H1 (cell line): ENCODE measurements around the gene ZNF597. TPM values are rescaled to one million over a fixed set of nuclear protein-coding genes. Genes with fewer than 3 reads are reported as not detected.

Experiments used
- RFX5 ChIP-seq: IDR thresholded peaks from 2 replicates; pipeline ENCODE4 v1.6.1; 2011; ENCODE audit warnings: low read depth, low read length, improper control_type of control experiment, borderline replicate concordance
- TAF1 ChIP-seq: IDR thresholded peaks from 2 replicates; pipeline ENCODE4 v1.6.1; 2011; ENCODE audit warnings: mild to moderate bottlenecking, low read depth, low read length
- polyA plus RNA-seq, 7 experiments: library from polyadenylated mRNA; depleted of rRNA in 3 of 7; stranded (reverse) in 5 of 7; unstranded in 2 of 7; fragments of >200 nt in 5 of 7; fragments of 200-250 nt in 2 of 7; gene quantifications; 1 replicate in 5 of 7; 2 replicates in 1 of 7; 4 replicates in 1 of 7; pipeline versions ENCODE4 v1.2.1 to v1.2.3, GENCODE V29; 2011 to 2013; ENCODE audit warnings: missing spikeins in 2 of 7, mixed read lengths in 2 of 7
- total RNA-seq: library from RNA; stranded (reverse); fragmentation: NEBNext Ultra II Directional; extraction: Animal tissue kit (Norgen Biotek cat#: 25700); gene quantifications from 2 replicates; pipeline ENCODE4 v1.2.1, GENCODE V29; 2021
- TF ChIP-seq, protein P1 (sequence below): fragments of 300-600 bp; sonication (generic); IDR thresholded peaks from 2 replicates; pipeline ENCODE4 v1.7.1; 2012; ENCODE audit warnings: low read length, moderate library complexity, mild to moderate bottlenecking, inconsistent platforms; ENCODE audit not compliant: insufficient replicate concordance
- TF ChIP-seq, protein P2 (sequence below): IDR thresholded peaks from 2 replicates; pipeline ENCODE4 v1.6.1; 2011; ENCODE audit warnings: low read length, improper control_type of control experiment

The ZNF597 gene
- total and polyA plus RNA-seq, 2 of the 8 experiments (the other 6 are each of a cell fraction or from before 2014, with no cell fraction given): 0.68 to 2.6 TPM

DNA sequence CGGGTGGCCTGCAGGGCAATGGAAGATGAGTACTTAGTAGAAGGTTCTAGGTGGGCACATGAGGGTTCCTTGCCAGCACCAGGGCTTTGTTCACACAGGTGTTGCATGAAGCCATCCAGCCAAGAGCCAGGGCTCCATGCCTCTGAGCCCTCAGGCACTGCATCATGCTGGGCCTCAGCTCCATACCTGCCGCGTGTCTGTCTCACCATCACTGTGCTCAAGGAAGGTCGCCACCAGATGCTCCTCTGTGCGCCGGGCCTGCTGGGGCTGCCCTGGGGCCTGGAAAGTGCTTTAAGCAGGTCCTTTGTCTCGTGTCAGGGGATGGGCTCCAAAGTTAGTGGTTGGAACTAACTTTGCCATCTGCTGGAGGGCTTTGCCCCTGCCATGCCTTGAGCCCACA, 26.4 kb upstream of the ZNF597 start (continued):
- TF ChIP-seq, protein P1, sequence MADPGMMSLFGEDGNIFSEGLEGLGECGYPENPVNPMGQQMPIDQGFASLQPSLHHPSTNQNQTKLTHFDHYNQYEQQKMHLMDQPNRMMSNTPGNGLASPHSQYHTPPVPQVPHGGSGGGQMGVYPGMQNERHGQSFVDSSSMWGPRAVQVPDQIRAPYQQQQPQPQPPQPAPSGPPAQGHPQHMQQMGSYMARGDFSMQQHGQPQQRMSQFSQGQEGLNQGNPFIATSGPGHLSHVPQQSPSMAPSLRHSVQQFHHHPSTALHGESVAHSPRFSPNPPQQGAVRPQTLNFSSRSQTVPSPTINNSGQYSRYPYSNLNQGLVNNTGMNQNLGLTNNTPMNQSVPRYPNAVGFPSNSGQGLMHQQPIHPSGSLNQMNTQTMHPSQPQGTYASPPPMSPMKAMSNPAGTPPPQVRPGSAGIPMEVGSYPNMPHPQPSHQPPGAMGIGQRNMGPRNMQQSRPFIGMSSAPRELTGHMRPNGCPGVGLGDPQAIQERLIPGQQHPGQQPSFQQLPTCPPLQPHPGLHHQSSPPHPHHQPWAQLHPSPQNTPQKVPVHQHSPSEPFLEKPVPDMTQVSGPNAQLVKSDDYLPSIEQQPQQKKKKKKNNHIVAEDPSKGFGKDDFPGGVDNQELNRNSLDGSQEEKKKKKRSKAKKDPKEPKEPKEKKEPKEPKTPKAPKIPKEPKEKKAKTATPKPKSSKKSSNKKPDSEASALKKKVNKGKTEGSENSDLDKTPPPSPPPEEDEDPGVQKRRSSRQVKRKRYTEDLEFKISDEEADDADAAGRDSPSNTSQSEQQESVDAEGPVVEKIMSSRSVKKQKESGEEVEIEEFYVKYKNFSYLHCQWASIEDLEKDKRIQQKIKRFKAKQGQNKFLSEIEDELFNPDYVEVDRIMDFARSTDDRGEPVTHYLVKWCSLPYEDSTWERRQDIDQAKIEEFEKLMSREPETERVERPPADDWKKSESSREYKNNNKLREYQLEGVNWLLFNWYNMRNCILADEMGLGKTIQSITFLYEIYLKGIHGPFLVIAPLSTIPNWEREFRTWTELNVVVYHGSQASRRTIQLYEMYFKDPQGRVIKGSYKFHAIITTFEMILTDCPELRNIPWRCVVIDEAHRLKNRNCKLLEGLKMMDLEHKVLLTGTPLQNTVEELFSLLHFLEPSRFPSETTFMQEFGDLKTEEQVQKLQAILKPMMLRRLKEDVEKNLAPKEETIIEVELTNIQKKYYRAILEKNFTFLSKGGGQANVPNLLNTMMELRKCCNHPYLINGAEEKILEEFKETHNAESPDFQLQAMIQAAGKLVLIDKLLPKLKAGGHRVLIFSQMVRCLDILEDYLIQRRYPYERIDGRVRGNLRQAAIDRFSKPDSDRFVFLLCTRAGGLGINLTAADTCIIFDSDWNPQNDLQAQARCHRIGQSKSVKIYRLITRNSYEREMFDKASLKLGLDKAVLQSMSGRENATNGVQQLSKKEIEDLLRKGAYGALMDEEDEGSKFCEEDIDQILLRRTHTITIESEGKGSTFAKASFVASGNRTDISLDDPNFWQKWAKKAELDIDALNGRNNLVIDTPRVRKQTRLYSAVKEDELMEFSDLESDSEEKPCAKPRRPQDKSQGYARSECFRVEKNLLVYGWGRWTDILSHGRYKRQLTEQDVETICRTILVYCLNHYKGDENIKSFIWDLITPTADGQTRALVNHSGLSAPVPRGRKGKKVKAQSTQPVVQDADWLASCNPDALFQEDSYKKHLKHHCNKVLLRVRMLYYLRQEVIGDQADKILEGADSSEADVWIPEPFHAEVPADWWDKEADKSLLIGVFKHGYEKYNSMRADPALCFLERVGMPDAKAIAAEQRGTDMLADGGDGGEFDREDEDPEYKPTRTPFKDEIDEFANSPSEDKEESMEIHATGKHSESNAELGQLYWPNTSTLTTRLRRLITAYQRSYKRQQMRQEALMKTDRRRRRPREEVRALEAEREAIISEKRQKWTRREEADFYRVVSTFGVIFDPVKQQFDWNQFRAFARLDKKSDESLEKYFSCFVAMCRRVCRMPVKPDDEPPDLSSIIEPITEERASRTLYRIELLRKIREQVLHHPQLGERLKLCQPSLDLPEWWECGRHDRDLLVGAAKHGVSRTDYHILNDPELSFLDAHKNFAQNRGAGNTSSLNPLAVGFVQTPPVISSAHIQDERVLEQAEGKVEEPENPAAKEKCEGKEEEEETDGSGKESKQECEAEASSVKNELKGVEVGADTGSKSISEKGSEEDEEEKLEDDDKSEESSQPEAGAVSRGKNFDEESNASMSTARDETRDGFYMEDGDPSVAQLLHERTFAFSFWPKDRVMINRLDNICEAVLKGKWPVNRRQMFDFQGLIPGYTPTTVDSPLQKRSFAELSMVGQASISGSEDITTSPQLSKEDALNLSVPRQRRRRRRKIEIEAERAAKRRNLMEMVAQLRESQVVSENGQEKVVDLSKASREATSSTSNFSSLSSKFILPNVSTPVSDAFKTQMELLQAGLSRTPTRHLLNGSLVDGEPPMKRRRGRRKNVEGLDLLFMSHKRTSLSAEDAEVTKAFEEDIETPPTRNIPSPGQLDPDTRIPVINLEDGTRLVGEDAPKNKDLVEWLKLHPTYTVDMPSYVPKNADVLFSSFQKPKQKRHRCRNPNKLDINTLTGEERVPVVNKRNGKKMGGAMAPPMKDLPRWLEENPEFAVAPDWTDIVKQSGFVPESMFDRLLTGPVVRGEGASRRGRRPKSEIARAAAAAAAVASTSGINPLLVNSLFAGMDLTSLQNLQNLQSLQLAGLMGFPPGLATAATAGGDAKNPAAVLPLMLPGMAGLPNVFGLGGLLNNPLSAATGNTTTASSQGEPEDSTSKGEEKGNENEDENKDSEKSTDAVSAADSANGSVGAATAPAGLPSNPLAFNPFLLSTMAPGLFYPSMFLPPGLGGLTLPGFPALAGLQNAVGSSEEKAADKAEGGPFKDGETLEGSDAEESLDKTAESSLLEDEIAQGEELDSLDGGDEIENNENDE: no peak
- TF ChIP-seq, protein P2, sequence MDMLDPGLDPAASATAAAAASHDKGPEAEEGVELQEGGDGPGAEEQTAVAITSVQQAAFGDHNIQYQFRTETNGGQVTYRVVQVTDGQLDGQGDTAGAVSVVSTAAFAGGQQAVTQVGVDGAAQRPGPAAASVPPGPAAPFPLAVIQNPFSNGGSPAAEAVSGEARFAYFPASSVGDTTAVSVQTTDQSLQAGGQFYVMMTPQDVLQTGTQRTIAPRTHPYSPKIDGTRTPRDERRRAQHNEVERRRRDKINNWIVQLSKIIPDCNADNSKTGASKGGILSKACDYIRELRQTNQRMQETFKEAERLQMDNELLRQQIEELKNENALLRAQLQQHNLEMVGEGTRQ: no peak
- TF ChIP-seq RFX5 (no peak), TAF1 (no peak)
- TF ChIP-seq, all 59 proteins: peak for 0
